Measurements from ENCODE around the gene SLC6A17.
A peak's percentile ranks its signal among the peaks of the same experiment; 100 is the strongest.

DNA sequence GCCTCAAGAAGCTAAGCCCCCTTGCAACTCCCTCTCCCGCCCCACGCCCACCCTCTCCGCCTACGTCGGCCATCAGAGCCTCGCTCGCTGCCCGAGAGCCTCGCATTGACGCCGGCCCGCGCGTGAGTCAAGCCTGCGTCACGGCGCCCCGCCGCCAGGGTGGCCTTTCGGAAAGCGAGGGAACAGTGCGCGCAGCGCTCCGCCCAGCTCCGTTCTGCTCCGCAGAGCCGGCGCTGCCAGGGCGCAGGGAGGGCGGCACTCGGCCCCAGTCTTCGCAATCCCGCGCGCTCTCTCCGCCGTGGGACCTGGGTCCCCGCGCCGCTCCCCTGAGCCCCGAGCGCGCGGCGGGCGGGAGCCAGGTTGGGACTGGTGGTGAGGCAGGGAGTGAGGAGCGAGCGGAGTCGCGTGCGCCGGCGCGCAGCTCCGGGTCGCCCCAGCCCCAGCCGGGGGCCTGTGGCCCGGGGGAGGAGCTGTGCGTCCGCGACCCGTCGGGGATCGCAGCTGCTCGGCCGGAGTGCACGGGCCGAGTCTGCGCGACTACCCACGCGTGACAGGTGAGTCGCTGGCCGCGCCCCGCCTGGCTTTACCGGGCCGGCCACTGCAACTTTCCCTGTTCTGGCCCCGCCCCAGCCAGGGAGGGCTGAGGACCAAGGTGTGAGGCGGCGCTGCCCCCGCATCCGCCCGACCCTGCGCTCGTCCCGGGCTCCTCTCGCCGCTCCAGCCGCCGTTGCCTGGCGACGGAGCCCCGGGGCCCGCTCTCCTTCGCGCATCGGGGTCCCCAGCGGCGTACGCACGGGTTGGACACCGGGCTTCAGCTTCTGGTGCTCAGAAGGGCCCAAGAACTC lies at the start of gene SLC6A17:
- TF ChIP-seq, protein P1, sequence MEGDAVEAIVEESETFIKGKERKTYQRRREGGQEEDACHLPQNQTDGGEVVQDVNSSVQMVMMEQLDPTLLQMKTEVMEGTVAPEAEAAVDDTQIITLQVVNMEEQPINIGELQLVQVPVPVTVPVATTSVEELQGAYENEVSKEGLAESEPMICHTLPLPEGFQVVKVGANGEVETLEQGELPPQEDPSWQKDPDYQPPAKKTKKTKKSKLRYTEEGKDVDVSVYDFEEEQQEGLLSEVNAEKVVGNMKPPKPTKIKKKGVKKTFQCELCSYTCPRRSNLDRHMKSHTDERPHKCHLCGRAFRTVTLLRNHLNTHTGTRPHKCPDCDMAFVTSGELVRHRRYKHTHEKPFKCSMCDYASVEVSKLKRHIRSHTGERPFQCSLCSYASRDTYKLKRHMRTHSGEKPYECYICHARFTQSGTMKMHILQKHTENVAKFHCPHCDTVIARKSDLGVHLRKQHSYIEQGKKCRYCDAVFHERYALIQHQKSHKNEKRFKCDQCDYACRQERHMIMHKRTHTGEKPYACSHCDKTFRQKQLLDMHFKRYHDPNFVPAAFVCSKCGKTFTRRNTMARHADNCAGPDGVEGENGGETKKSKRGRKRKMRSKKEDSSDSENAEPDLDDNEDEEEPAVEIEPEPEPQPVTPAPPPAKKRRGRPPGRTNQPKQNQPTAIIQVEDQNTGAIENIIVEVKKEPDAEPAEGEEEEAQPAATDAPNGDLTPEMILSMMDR (IDR thresholded peaks at IDR 0.05): peak; percentile 21
- no peak for TF ChIP-seq ZFX (IDR thresholded peaks at IDR 0.05; ENCODE audit: borderline replicate concordance)

All from 22Rv1 (cell line).